HepG2 (cell line): Measurements from ENCODE around the gene CHD2. TPM values are rescaled to one million over a fixed set of nuclear protein-coding genes. Genes with fewer than 3 reads are reported as not detected.

Source experiments
- ATAC-seq: fragments of 200-7000 bp; cut with Tn5 transposase; 3 replicates; pipeline ENCODE4 v1.9.1; 2020; ENCODE audit warnings: mild to moderate bottlenecking, moderate library complexity
- BruUV-seq: library from RNA; stranded (reverse); fragments of 400-500 nt; replicated peaks from 2 replicates; lab custom pipeline; 2021; lab: Mats Ljungman, UMichigan
- CTCF ChIA-PET: fragments of 300-600 bp; formaldehyde crosslinking; extraction: SDS; loops from one replicate; lab custom pipeline; 2021; ENCODE audit warnings: low total read pairs, inconsistent platforms, low intra/inter-chr PET ratio; lab: Yijun Ruan, JAX
- POLR2A ChIA-PET: fragments of 350-600 bp; sonication (Branson Sonifier 250); formaldehyde crosslinking; loops from one replicate; lab custom pipeline; 2020; ENCODE audit warnings: antibody characterized with exemption, inconsistent platforms; lab: Yijun Ruan, JAX
- DNase-seq: peaks from one replicate; pipeline ENCODE4 v3.0.0-alpha.2; 2015; ENCODE audit warnings: low spot score
- FAIRE-seq: peaks from 3 replicates; lab custom pipeline; 2011; peaks lifted over from hg19 to GRCh38; lab: Jason Lieb, UNC
- H2AFZ ChIP-seq: one replicate; pipeline ENCODE4 v1.6.1; 2011; ENCODE audit warnings: low read length, inconsistent platforms
- H3K27ac ChIP-seq: fragments of 300-600 bp; 3 replicates; pipeline ENCODE4 v1.8.0; 2011; ENCODE audit warnings: mixed run types, mild to moderate bottlenecking, mixed read lengths, low read length, inconsistent platforms; ENCODE audit not compliant: insufficient read depth; ENCODE audit errors: extremely low read length
- H3K27me3 ChIP-seq, 2 experiments: fragments of 200-600 bp in 1 of 2; 2 replicates in 1 of 2; 3 replicates in 1 of 2; pipeline versions ENCODE4 v1.6.0 to v1.8.0; 2011; ENCODE audit warnings: low read length in 2 of 2, mild to moderate bottlenecking in 2 of 2, moderate library complexity in 2 of 2, inconsistent platforms in 1 of 2; ENCODE audit not compliant: insufficient read depth in 2 of 2, control insufficient read depth in 1 of 2
- H3K36me3 ChIP-seq, 2 experiments: fragments of 200-600 bp in 1 of 2; replicated peaks in 1 of 2; 2 replicates in 1 of 2; 3 replicates in 1 of 2; pipeline versions ENCODE4 v1.5.1 to v1.8.0; 2011; ENCODE audit warnings: low read length in 2 of 2, inconsistent platforms in 1 of 2; ENCODE audit not compliant: insufficient read depth in 2 of 2, control insufficient read depth in 1 of 2
- H3K4me1 ChIP-seq: 2 replicates; pipeline ENCODE4 v1.5.1; 2012; ENCODE audit warnings: low read length, inconsistent platforms; ENCODE audit not compliant: insufficient read depth
- H3K4me2 ChIP-seq: 2 replicates; pipeline ENCODE4 v1.6.0; 2011; ENCODE audit warnings: low read depth, low read length, inconsistent platforms
- H3K4me3 ChIP-seq, 3 experiments: fragments of 200-600 bp in 1 of 3; sonication (generic), shearing (Covaris generic) in 1 of 3; replicated peaks in 1 of 3; 2 replicates each; pipeline ENCODE4 v1.5.1; 2011 to 2016; ENCODE audit warnings: low read length in 3 of 3, inconsistent platforms in 2 of 3, low read depth in 2 of 3, mild to moderate bottlenecking in 2 of 3, control low read depth in 1 of 3, mixed read lengths in 1 of 3; ENCODE audit not compliant: insufficient read depth in 1 of 3
- H3K79me2 ChIP-seq: one replicate; pipeline ENCODE4 v1.6.1; 2011; ENCODE audit warnings: low read length, inconsistent platforms; ENCODE audit not compliant: insufficient read depth
- H3K9ac ChIP-seq: 2 replicates; pipeline ENCODE4 v1.6.0; 2011; ENCODE audit warnings: mild to moderate bottlenecking, low read depth, low read length, inconsistent platforms; ENCODE audit not compliant: insufficient read depth
- H3K9me3 ChIP-seq: 2 replicates; pipeline ENCODE4 v1.5.1; 2012; ENCODE audit warnings: mild to moderate bottlenecking, low read length
- H4K20me1 ChIP-seq: 2 replicates; pipeline ENCODE4 v1.6.0; 2011; ENCODE audit warnings: inconsistent platforms, mild to moderate bottlenecking, low read length, moderate library complexity; ENCODE audit not compliant: insufficient read depth
- NFKB2 ChIP-seq: sonication (generic); formaldehyde crosslinking; IDR thresholded peaks from 2 replicates; pipeline ENCODE4 v1.4.0; 2020; ENCODE audit warnings: missing genetic modification reagents, borderline replicate concordance
- RBM39 ChIP-seq: fragments of 200-400 bp; formaldehyde crosslinking; IDR thresholded peaks from one replicate; pipeline ENCODE4 v1.6.1; 2018; ENCODE audit warnings: antibody characterized with exemption, mild to moderate bottlenecking, low read depth, low read length; ENCODE audit not compliant: poor library complexity, severe bottlenecking
- SKI ChIP-seq: fragments of 450-650 bp; IDR thresholded peaks from one replicate; pipeline ENCODE4 v1.6.1; 2018; ENCODE audit warnings: mild to moderate bottlenecking; ENCODE audit not compliant: partially characterized antibody
- UBTF ChIP-seq: sonication (generic); formaldehyde crosslinking; IDR thresholded peaks from 2 replicates; pipeline ENCODE4 v1.4.0; 2020; ENCODE audit warnings: mild to moderate bottlenecking, missing genetic modification reagents
- YY1 ChIP-seq: IDR thresholded peaks from 2 replicates; pipeline ENCODE4 v1.6.1; 2011; ENCODE audit warnings: low read length, low read depth, moderate library complexity, mild to moderate bottlenecking; ENCODE audit not compliant: insufficient read depth, insufficient replicate concordance
- ZBTB33 ChIP-seq: sonication (generic); formaldehyde crosslinking; IDR thresholded peaks from 2 replicates; pipeline ENCODE4 v1.4.0; 2020; ENCODE audit warnings: missing genetic modification reagents
- ZFP37 ChIP-seq: sonication (generic); formaldehyde crosslinking; IDR thresholded peaks from 2 replicates; pipeline ENCODE4 v1.4.0; 2020; ENCODE audit warnings: missing genetic modification reagents, borderline replicate concordance
- ZFP82 ChIP-seq: sonication (generic); formaldehyde crosslinking; IDR thresholded peaks from 2 replicates; pipeline ENCODE4 v1.5.1; 2020; ENCODE audit warnings: mild to moderate bottlenecking, missing genetic modification reagents, borderline replicate concordance
- ZNF337 ChIP-seq: sonication (generic); formaldehyde crosslinking; IDR thresholded peaks from 2 replicates; pipeline ENCODE4 v1.5.1; 2020; ENCODE audit warnings: missing genetic modification reagents, low read depth, mild to moderate bottlenecking, borderline replicate concordance
- WGBS: methylation state at CpG from one replicate; pipeline ENCODE4 v1.1.6; 2017; ENCODE audit warnings: low lambda C conversion rate; 5-methylcytosine and 5-hydroxymethylcytosine counted together
- in situ Hi-C: cut with HindIII; loops from 2 replicates; pipeline ENCODE4 v1.10.0; 2017; ENCODE audit warnings: low pct_unique_long_range_greater_than_20kb; ENCODE audit not compliant: extremely low pct_ligation_motif_present
- intact Hi-C: fragments of 100-400 bp; cut with micrococcal nuclease; formaldehyde crosslinking; loops from one replicate; pipeline ENCODE4 v1.10.0; 2022; ENCODE audit not compliant: unreplicated experiment
- polyA plus RNA-seq, 8 experiments: library from polyadenylated mRNA; depleted of rRNA in 3 of 8; stranded (reverse) in 7 of 8; unstranded in 1 of 8; fragments of >200 nt; fragmentation: Illumina TruSeq in 4 of 8; extraction: Trizol in 4 of 8; gene quantifications; 2 replicates each; pipeline versions ENCODE4 v1.2.1 to v1.2.3, GENCODE V29; 2011 to 2016; ENCODE audit warnings: low read depth in 4 of 8, missing spikeins in 1 of 8, mixed read lengths in 1 of 8; ENCODE audit not compliant: insufficient read depth in 1 of 8
- total RNA-seq, 5 experiments: library from RNA; depleted of rRNA; stranded (reverse); fragments of >200 nt; fragmentation: Illumina TruSeq; extraction: Trizol; gene quantifications; 2 replicates each; pipeline ENCODE4 v1.2.3, GENCODE V29; 2016; ENCODE audit warnings: low read depth in 1 of 5

Gene CHD2
- total and polyA plus RNA-seq, 2 of the 13 experiments (the other 11 are each of a cell fraction or from before 2014, with no cell fraction given), result 54.0 to 54.1 TPM

- in situ Hi-C loops, result no loop called here
- Histone ChIP-seq H3K9me3 (no peaks in the 10 kb centered on the region), H3K9ac (no peak overlapping the region), H3K4me3 (no peak overlapping the region)
- no peak for ATAC-seq
- 96% methylated on average over 2 of the region's 2 CpGs for WGBS
- TF ChIP-seq ZFP37 (CRISPR knock-in tag), result no peak
- no peak for TF ChIP-seq YY1
- no peak for TF ChIP-seq SKI
- TF ChIP-seq ZFP82 (CRISPR knock-in tag), result no peak
- TF ChIP-seq UBTF (CRISPR knock-in tag), result no peak
- TF ChIP-seq NFKB2 (CRISPR knock-in tag), result no peak
- no peak for TF ChIP-seq ZBTB33 (CRISPR knock-in tag)
- no peak for TF ChIP-seq RBM39
- no peak for TF ChIP-seq ZNF337 (CRISPR knock-in tag)
- TF ChIP-seq, all 625 proteins: peak for 0
- H2AFZ ChIP-seq, result no peak overlapping the region
- H3K27me3 ChIP-seq, result no peaks in the 10 kb centered on the region
- DNase-seq (no peak), FAIRE-seq (no peak)
- H4K20me1 ChIP-seq, result no peaks in the 10 kb centered on the region
- ChIA-PET POLR2A (no interaction called here), CTCF (no interaction called here)
- H3K4me1 ChIP-seq, result peaks cover 16% of the 10 kb centered on the region
- H3K36me3 ChIP-seq, result peaks cover 7 to 78% of the 10 kb centered on the region in 2 experiments
- H3K27ac ChIP-seq, result no peak overlapping the region
- intact Hi-C loops, result no loop called here
- no TSS peak for BruUV-seq
- H3K79me2 ChIP-seq, result peaks cover 42% of the 10 kb centered on the region
- H3K4me2 ChIP-seq, result no peak overlapping the region
Observed at GRCh38 chr15:92955706-92956105, 55.6 kb downstream of the CHD2 start.
